Sigmoid colon (tissue), 4 donors: ENCODE measurements around the gene RMND5A.

Experiments
- CTCF ChIP-seq, 4 experiments: fragments of 450-650 bp in 3 of 4; fragments of 200-600 bp in 1 of 4; IDR thresholded peaks; one replicate each; pipeline ENCODE4 v1.5.1; 2016 to 2019; ENCODE audit warnings: antibody characterized with exemption in 4 of 4, mild to moderate bottlenecking in 3 of 4, moderate library complexity in 2 of 4
- POLR2A ChIP-seq, 2 donors: fragments of 450-650 bp; IDR thresholded peaks; one replicate each; pipeline ENCODE4 v1.6.1; 2016; ENCODE audit warnings: antibody characterized with exemption in 2 of 2, mild to moderate bottlenecking in 2 of 2, moderate library complexity in 2 of 2
- POLR2AphosphoS5 ChIP-seq, 4 donors: sonication (generic); formaldehyde crosslinking; IDR thresholded peaks; one replicate each; pipeline ENCODE4 v1.6.1; 2017; ENCODE audit warnings: antibody characterized with exemption in 4 of 4

- TF ChIP-seq CTCF (IDR thresholded peaks at IDR 0.05) (no peak), POLR2A (IDR thresholded peaks at IDR 0.05) (no peak), POLR2AphosphoS5 (IDR thresholded peaks at IDR 0.05) (no peak)
Measured at GRCh38 chr2:86782748-86783147, 62.7 kb downstream of the RMND5A start.
